Uterus (tissue), 2 donors: ENCODE results near the gene PIGR.

Source experiments
- CTCF ChIP-seq, 4 experiments: fragments of 200-600 bp in 2 of 4; fragments of 450-650 bp in 2 of 4; sonication (generic) in 2 of 4; IDR thresholded peaks; one replicate each; pipeline ENCODE4 v1.5.1; 2016 to 2019; ENCODE audit warnings: antibody characterized with exemption in 4 of 4, mild to moderate bottlenecking in 2 of 4, moderate library complexity in 1 of 4
- POLR2A ChIP-seq, 2 donors: fragments of 450-650 bp; IDR thresholded peaks; one replicate each; pipeline ENCODE4 v1.6.1; 2016; ENCODE audit warnings: antibody characterized with exemption in 2 of 2, mild to moderate bottlenecking in 1 of 2, moderate library complexity in 1 of 2

DNA sequence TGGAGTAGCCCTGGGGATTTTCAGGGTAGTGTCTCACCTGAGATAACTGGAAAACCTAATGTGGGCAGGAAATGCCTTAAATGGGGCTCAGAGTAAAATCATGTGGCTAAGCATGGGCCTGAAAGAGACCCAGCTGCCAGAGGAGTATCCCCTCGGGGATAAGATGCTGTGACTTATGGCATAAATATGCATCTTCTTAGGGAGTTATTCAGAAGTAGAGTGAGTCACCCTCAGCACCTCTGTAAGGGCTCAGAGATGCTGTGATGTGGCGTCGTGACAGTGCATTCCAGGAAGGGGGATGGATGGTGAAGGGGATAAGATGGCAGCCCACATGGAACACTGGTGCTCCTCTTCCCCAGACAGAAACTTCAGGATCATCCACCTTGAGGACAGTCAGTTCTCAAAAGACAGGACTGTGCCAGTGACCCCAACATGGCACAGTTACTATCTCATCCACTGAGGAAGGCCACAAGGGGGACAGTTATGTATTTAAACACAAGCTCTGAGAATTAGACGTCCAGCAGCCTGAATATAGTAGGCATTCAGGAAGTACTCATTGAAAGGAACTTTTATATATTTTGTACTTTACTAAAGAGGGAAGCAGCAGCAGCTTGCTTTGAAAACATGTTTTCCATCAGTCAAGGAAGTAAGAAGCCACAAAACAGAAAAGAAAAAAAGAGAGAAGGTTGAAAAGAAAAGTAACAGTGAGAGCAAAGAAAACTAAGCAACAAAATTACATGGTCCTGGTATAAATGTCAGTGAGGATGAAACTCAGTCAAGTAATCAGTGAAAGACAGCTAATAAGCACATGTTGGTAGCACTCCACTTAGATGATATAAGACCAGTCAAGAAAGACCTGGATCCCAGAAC lies 40.7 kb downstream of the PIGR start:
- no peak for TF ChIP-seq CTCF (IDR thresholded peaks at IDR 0.05)
- no peak for TF ChIP-seq POLR2A (IDR thresholded peaks at IDR 0.05)
